H9 (cell line): ENCODE data around the gene CLOCK. TPM values are rescaled to one million over a fixed set of nuclear protein-coding genes. Genes with fewer than 3 reads are reported as not detected.

Source experiments
- DNase-seq: peaks from one replicate; pipeline ENCODE4 v3.0.0-alpha.2; 2017
- H2AFZ ChIP-seq: one replicate; pipeline ENCODE4 v1.6.1; 2013; ENCODE audit warnings: mild to moderate bottlenecking, low read length, control low read depth, moderate library complexity
- H2AK5ac ChIP-seq: 2 replicates; pipeline ENCODE4 v1.6.1; 2013; ENCODE audit warnings: low read length, control low read depth, mixed read lengths; ENCODE audit not compliant: insufficient read length
- H2BK120ac ChIP-seq: one replicate; pipeline ENCODE4 v1.6.1; 2013; ENCODE audit warnings: low read depth, mild to moderate bottlenecking, low read length, control low read depth, inconsistent platforms; ENCODE audit not compliant: poor library complexity, severe bottlenecking
- H2BK12ac ChIP-seq: 2 replicates; pipeline ENCODE4 v1.6.1; 2013; ENCODE audit warnings: low read length, control low read depth, mixed read lengths, low read depth; ENCODE audit not compliant: insufficient read length
- H2BK15ac ChIP-seq: 2 replicates; pipeline ENCODE4 v1.6.1; 2013; ENCODE audit warnings: low read depth, low read length, control low read depth
- H2BK20ac ChIP-seq: one replicate; pipeline ENCODE4 v1.6.1; 2013; ENCODE audit warnings: low read depth, mild to moderate bottlenecking, low read length, control low read depth, inconsistent platforms; ENCODE audit not compliant: poor library complexity, severe bottlenecking
- H2BK5ac ChIP-seq: 2 replicates; pipeline ENCODE4 v1.6.1; 2013; ENCODE audit warnings: low read length, control low read depth, mixed read lengths; ENCODE audit not compliant: insufficient read length
- H3K14ac ChIP-seq: 2 replicates; pipeline ENCODE4 v1.6.1; 2013; ENCODE audit warnings: low read length, control low read depth; ENCODE audit not compliant: insufficient read depth
- H3K18ac ChIP-seq: 2 replicates; pipeline ENCODE4 v1.6.1; 2013; ENCODE audit warnings: low read depth, mild to moderate bottlenecking, mixed read lengths, low read length, control low read depth; ENCODE audit not compliant: insufficient read length
- H3K23ac ChIP-seq: 2 replicates; pipeline ENCODE4 v1.6.1; 2013; ENCODE audit warnings: low read length, control low read depth, mixed read lengths, low read depth; ENCODE audit not compliant: insufficient read length
- H3K23me2 ChIP-seq: 2 replicates; pipeline ENCODE4 v1.6.1; 2013; ENCODE audit warnings: low read depth, mild to moderate bottlenecking, mixed read lengths, low read length, control low read depth; ENCODE audit not compliant: insufficient read length, poor library complexity, severe bottlenecking
- H3K27ac ChIP-seq: 2 replicates; pipeline ENCODE4 v1.5.1; 2013; ENCODE audit warnings: low read length, control low read depth, mixed read lengths, low read depth; ENCODE audit not compliant: insufficient read length
- H3K27me3 ChIP-seq: 2 replicates; pipeline ENCODE4 v1.6.1; 2013; ENCODE audit warnings: low read length, control low read depth, inconsistent platforms; ENCODE audit not compliant: insufficient read depth
- H3K4ac ChIP-seq: 2 replicates; pipeline ENCODE4 v1.6.1; 2013; ENCODE audit warnings: low read depth, mild to moderate bottlenecking, control low read depth, inconsistent platforms, low read length, moderate library complexity
- H3K4me1 ChIP-seq: 2 replicates; pipeline ENCODE4 v1.6.1; 2013; ENCODE audit warnings: low read length, control low read depth, inconsistent platforms; ENCODE audit not compliant: insufficient read depth
- H3K4me2 ChIP-seq: 2 replicates; pipeline ENCODE4 v1.6.1; 2013; ENCODE audit warnings: low read length, control low read depth, mixed read lengths; ENCODE audit not compliant: insufficient read length, insufficient read depth
- H3K56ac ChIP-seq: 2 replicates; pipeline ENCODE4 v1.6.1; 2013; ENCODE audit warnings: low read depth, mild to moderate bottlenecking, mixed read lengths, low read length, control low read depth; ENCODE audit not compliant: insufficient read length
- H3K79me1 ChIP-seq: 2 replicates; pipeline ENCODE4 v1.6.1; 2013; ENCODE audit warnings: low read depth, mild to moderate bottlenecking, moderate library complexity, low read length, control low read depth, inconsistent platforms; ENCODE audit not compliant: insufficient read depth, poor library complexity, severe bottlenecking
- H3K79me2 ChIP-seq: 2 replicates; pipeline ENCODE4 v1.6.1; 2013; ENCODE audit warnings: low read length, control low read depth, inconsistent platforms; ENCODE audit not compliant: insufficient read depth
- H3K9ac ChIP-seq: 2 replicates; pipeline ENCODE4 v1.6.1; 2013; ENCODE audit warnings: low read length, control low read depth, mixed read lengths; ENCODE audit not compliant: insufficient read length; ENCODE audit errors: extremely low read depth
- H3K9me3 ChIP-seq: one replicate; pipeline ENCODE4 v1.6.1; 2013; ENCODE audit warnings: low read depth, low read length, inconsistent platforms; ENCODE audit not compliant: control insufficient read depth
- H3T11ph ChIP-seq: one replicate; pipeline ENCODE4 v1.6.1; 2013; ENCODE audit warnings: mild to moderate bottlenecking, low read length, control low read depth, inconsistent platforms
- H4K20me1 ChIP-seq: one replicate; pipeline ENCODE4 v1.6.1; 2013; ENCODE audit not compliant: control insufficient read depth, insufficient read length, insufficient read depth
- H4K5ac ChIP-seq: 2 replicates; pipeline ENCODE4 v1.6.1; 2013; ENCODE audit warnings: low read depth, mild to moderate bottlenecking, mixed read lengths, low read length, control low read depth; ENCODE audit not compliant: insufficient read length
- H4K8ac ChIP-seq: replicated peaks from 2 replicates; pipeline ENCODE4 v1.6.1; 2013; ENCODE audit warnings: low read length, control low read depth, mixed read lengths, low read depth; ENCODE audit not compliant: insufficient read length
- H4K91ac ChIP-seq: 2 replicates; pipeline ENCODE4 v1.6.1; 2013; ENCODE audit warnings: low read depth, mild to moderate bottlenecking, moderate library complexity, mixed read lengths, low read length, control low read depth; ENCODE audit not compliant: insufficient read length
- H3K27ac Mint-ChIP-seq, 3 experiments: 2 replicates in 2 of 3; 3 replicates in 1 of 3; pipeline ENCODE4 v1.8.0; 2020 to 2021; ENCODE audit warnings: mixed read lengths in 3 of 3, mild to moderate bottlenecking in 1 of 3, moderate library complexity in 1 of 3
- H3K27me3 Mint-ChIP-seq: 2 replicates; pipeline ENCODE4 v1.8.0; 2021; ENCODE audit warnings: low read depth, mild to moderate bottlenecking, moderate library complexity, mixed read lengths
- H3K36me3 Mint-ChIP-seq, 3 experiments: 2 replicates in 2 of 3; 3 replicates in 1 of 3; pipeline ENCODE4 v1.8.0; 2020 to 2021; ENCODE audit warnings: low read depth in 3 of 3, mixed read lengths in 3 of 3; ENCODE audit not compliant: insufficient read depth in 1 of 3
- H3K4me1 Mint-ChIP-seq, 2 experiments: 2 replicates each; pipeline ENCODE4 v1.8.0; 2020; ENCODE audit warnings: mixed read lengths in 2 of 2
- H3K4me3 Mint-ChIP-seq, 2 experiments: 2 replicates in 1 of 2; 3 replicates in 1 of 2; pipeline ENCODE4 v1.8.0; 2020 to 2021; ENCODE audit warnings: mild to moderate bottlenecking in 2 of 2, mixed read lengths in 2 of 2, moderate library complexity in 1 of 2
- H3K9me3 Mint-ChIP-seq, 2 experiments: 2 replicates in 1 of 2; 3 replicates in 1 of 2; pipeline ENCODE4 v1.8.0; 2020; ENCODE audit warnings: mild to moderate bottlenecking in 2 of 2, mixed read lengths in 2 of 2, moderate library complexity in 1 of 2
- WGBS: extraction: QIAGEN DNeasy Blood & Tissue Kit; methylation state at CpG from one replicate; pipeline ENCODE4 v1.1.7; 2013; ENCODE audit warnings: missing lambda C conversion rate, low lambda C conversion rate, mixed read lengths; ENCODE audit not compliant: insufficient read length; ENCODE audit errors: extremely low coverage; 5-methylcytosine and 5-hydroxymethylcytosine counted together
- total RNA-seq: library from RNA; stranded (reverse); gene quantifications from 2 replicates; pipeline ENCODE4 v1.2.1, GENCODE V29; 2021
- TF ChIP-seq, protein P1 (sequence below): fragments of 200-600 bp; sonication (generic); conservative IDR thresholded peaks from 3 replicates; pipeline ENCODE4 v1.8.0; 2021; ENCODE audit warnings: antibody characterized with exemption, mild to moderate bottlenecking

CLOCK gene
- total RNA-seq, 1 experiment from 2014 or later: 16.2 TPM

DNA sequence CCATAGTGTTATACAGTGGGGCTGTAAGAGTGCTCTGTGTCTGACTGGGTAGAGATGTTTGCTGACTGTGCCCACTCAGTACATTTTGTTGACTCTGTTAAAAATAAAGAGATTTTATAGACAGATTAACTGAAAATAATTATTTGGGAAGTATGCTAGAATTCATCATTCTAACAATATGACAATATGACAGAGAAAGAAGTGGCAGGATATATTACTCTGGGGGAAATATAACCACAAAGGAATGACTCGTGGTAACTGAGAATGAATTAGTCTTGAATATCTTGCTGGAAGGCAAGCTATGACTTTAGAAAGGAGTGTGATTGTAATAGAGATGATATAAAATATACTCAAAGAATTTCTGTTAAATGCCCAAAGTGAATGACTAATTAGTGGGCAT is 104.2 kb downstream of the CLOCK start:
- no peaks in the 10 kb centered on the region for H3K79me1 ChIP-seq
- TF ChIP-seq, protein P1, sequence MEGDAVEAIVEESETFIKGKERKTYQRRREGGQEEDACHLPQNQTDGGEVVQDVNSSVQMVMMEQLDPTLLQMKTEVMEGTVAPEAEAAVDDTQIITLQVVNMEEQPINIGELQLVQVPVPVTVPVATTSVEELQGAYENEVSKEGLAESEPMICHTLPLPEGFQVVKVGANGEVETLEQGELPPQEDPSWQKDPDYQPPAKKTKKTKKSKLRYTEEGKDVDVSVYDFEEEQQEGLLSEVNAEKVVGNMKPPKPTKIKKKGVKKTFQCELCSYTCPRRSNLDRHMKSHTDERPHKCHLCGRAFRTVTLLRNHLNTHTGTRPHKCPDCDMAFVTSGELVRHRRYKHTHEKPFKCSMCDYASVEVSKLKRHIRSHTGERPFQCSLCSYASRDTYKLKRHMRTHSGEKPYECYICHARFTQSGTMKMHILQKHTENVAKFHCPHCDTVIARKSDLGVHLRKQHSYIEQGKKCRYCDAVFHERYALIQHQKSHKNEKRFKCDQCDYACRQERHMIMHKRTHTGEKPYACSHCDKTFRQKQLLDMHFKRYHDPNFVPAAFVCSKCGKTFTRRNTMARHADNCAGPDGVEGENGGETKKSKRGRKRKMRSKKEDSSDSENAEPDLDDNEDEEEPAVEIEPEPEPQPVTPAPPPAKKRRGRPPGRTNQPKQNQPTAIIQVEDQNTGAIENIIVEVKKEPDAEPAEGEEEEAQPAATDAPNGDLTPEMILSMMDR: no peak
- H4K5ac ChIP-seq: no peak overlapping the region
- Mint-ChIP-seq H3K4me1 (peaks cover 4 to 10% of the 10 kb centered on the region in 2 experiments; a peak in 3 of 4 replicates), H3K36me3 (peaks cover 14 to 46% (median 32%) of the 10 kb centered on the region in 3 experiments; a peak in 6 of 7 replicates), H3K4me3 (no peak overlapping the region), H3K27me3 (no peaks in the 10 kb centered on the region), H3K9me3 (no peaks in the 10 kb centered on the region), H3K27ac (no peak overlapping the region; a peak in 1 of 7 replicates)
- no peak overlapping the region for H2BK12ac ChIP-seq
- H3K4me2 ChIP-seq: no peak overlapping the region
- no peaks in the 10 kb centered on the region for H3K4me1 ChIP-seq
- no peak overlapping the region for H3K14ac ChIP-seq
- H2BK120ac ChIP-seq: no peak overlapping the region
- no peak overlapping the region for H3K23ac ChIP-seq
- no peak overlapping the region for H3K56ac ChIP-seq
- no peak overlapping the region for H2AK5ac ChIP-seq
- H4K91ac ChIP-seq: no peak overlapping the region
- no peak overlapping the region for H3K4ac ChIP-seq
- H4K20me1 ChIP-seq: no peaks in the 10 kb centered on the region
- H3T11ph ChIP-seq: no peak overlapping the region
- H2BK5ac ChIP-seq: no peak overlapping the region
- no CpG with 5 or more reads among the region's 1 CpG for WGBS
- H2BK15ac ChIP-seq: no peak overlapping the region
- H3K27me3 ChIP-seq: no peaks in the 10 kb centered on the region
- H3K79me2 ChIP-seq: no peaks in the 10 kb centered on the region
- H2BK20ac ChIP-seq: no peak overlapping the region
- H3K9me3 ChIP-seq: no peaks in the 10 kb centered on the region
- no peak overlapping the region for H3K27ac ChIP-seq
- no peak overlapping the region for H3K18ac ChIP-seq
- no peak overlapping the region for H2AFZ ChIP-seq
- H4K8ac ChIP-seq: no peak overlapping the region
- no peaks in the 10 kb centered on the region for H3K23me2 ChIP-seq
- no peak for DNase-seq
- no peak overlapping the region for H3K9ac ChIP-seq
